Ammon's horn (tissue), 1 donor: ENCODE data around the gene KCTD1.

Experiments used
- DNase-seq: peaks from one replicate; pipeline ENCODE4 v3.0.0-alpha.2; 2016; ENCODE audit warnings: low spot score

Gene KCTD1

DNA sequence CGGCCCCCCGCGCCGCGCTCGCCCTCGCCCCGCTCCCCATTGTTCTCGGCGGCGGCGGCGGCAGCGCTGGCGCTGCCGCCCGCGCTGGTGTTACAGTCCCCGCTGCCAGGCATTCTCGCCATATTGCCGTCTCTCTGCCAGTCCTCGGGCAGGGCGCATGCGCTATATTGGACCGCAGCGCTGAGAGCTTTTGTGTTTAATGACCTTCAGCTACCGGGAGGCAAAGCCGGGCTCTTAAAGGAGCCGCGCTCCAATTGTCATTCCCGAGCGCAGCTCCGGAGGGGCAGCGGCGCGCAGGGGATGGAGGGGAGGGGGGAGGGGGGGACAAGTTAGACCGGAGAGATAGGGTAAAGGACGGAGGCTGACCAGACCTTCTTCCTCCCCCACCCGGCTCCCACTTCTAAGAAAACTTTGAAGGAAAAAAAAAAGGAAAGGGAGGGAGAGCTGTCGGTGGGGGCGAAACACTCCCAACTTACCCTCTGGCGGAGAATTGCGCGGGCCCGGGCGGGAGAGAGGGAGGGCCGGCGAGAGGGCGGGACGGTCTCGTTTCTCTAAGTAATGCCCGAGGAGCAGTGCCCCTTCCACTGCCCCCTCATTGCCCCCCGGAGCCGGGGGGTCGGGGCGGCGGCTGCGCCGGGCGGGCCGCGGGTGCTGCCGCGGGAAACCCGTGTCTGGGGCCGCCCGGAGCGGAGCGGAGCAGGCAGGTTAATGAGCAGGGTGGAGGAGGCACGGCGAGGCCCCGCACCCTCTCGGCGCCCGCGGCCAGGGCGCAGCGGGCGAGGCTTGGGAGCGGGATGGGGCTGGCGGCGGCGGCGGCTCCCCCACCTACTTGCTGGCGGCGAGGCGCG is at the start of gene KCTD1:
KCTD1 (minus strand) TSS at position 139 of the 848 bp plus-strand sequence; CDS start at position 122, 17 bp downstream.
- DNase-seq: peak; percentile 83

DNA sequence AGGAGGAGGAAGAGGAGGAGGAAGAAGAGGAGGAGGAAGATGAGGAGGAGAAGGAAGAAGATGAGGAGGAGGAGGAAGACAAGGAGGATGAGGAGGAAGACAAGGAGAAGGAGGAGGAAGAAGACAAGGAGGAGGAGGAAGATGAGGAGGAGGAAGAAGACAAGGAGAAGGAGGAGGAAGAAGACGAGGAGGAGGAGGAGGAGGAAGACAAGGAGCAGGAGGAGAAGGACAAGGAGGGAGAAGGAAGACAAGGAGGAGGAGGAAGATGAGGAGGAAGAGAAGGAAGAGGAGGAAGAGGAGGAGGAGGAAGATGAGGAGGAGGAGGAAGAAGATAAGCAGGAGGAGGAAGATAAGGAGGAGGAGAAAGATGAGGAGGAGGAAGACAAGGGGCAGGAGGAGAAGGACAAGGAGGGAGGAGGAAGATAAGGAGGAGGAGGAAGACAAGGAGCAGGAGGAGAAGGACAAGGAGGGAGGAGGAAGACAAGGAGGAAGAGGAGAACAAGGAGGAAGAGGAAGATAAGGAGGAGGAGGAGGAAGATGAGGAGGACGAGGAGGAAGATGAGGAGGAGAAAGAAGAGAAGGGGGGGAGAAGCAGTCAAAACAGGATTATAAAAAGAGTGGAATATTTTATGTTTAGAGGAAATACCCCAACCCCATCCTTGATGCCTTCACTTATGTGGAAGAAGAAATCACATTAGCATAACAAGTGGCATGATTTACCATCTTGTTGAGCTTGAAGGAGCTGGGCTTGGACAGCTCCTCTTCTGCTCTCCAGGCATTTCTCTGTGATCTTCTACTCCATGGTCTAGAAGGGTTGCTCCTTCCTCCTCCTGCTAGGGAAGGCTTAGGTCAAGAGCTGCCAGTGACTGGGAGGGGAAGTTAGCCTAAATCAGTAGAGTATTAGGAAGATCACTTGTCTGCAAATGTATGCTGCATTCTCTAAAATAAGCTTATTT is 45.3 kb upstream of the KCTD1 start:
- DNase-seq: no peak

DNA sequence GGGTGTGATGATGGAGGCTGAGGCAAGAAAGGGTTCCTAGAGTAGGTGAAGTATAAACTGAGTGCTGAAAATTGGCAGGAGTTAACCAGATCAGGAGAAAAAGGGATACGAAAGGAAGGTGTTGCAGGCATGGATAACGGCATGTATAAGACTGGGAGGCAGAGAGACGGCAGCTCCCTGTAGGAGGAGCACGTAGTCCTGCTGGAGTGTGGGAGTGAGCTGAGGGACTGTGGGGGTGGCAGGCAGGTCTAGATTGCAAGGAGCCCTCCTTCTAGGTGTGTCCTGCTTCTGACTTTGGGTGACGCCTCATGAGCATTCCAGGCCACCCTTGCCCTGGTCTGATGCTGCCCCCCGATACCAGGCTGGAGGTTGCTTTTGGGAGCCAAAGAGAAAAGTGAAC is 36.4 kb upstream of the KCTD1 start:
- DNase-seq: no peak

DNA sequence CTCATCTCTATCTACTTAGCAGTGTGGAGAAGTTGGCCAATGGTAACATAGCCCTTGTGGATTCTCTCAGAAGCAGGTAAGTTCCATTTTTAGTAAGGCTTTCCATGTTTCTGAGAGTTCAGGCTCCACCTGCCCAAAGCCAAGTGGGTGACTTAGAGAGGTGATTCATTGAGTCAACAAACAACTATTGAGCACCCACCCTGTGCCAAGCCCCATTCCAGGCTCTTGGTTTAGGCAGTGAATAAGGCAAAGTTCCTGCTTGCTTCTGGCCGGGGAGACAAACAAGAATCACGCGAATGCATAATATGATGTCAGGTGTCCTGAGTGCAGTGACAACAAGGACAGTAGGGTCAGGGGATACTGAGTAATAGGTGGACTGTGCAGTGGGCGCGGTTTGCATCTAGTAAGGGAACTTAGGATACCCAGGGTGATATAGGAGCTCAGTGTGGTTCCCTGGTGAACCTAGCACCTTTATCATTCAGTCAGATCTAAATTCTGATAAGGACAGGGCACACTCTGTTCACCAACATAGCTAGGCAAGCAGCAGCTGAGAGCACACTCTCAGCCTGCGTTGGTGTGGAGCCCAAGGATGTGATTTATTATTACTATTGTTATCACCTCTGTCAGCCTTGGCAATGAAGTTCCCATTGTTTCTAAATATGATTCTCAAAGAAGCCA is 31.7 kb upstream of the KCTD1 start:
- DNase-seq: no peak

- DNase-seq: peak; percentile 4
These were observed 27.5 kb upstream of the KCTD1 start for GRCh38 chr18:26575865-26576217.

GRCh38 chr18:26574958-26575864 is 26.9 kb upstream of the KCTD1 start:
- peak; percentile 70 for DNase-seq

GRCh38 chr18:26568926-26569665 is 20.7 kb upstream of the KCTD1 start:
- no peak for DNase-seq

DNA sequence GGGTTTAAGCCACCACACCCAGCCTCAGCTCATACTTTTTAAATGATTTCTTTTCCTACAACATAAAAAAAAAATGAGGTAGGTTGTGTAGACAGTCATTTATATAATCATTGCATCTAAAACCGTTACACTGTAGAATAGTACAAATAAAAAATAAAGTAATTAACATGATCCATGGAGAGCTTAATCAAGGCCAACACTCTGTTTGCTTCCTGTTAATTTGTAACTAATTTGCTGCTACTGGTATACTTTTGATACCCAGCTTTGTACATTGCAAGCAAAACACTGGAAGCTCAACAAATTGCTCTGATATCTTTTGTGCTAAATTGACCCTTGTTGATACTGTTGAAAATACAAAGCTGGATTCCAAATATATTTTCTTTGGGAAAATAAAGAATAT is 20.2 kb upstream of the KCTD1 start:
- DNase-seq: no peak

DNA sequence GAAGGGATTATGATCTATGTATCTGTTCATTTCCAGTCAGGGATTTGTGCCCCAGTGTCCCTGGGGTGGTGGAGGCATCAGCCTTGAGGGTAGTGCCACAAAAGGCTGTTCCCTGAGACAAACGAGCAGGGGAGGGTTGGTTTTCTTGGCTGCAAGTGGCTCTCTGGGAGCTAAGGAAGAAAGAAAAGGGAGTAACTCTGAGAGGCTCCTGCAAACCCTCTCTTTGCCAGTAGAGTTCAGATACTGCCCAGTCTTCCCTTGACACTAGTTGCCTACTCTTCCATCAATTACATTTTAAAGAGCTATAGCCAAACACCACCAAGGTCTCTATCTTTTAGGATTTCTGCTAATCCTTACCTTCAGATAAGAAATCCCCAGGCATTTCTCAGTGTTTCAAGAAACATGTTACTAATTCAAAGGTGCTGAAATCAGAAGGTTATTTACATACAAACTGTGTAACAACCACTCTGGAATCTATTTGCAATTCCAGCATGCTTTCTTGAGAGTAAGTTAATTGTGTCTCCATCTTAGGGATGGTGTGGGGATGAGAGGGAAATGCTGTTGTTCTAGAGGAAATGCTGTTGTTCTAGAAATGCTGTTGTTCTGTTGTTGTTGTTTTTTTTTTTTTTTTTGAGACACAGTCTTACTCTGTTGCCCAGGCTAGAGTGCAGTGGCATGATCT is 18.7 kb upstream of the KCTD1 start:
- DNase-seq: no peak

DNA sequence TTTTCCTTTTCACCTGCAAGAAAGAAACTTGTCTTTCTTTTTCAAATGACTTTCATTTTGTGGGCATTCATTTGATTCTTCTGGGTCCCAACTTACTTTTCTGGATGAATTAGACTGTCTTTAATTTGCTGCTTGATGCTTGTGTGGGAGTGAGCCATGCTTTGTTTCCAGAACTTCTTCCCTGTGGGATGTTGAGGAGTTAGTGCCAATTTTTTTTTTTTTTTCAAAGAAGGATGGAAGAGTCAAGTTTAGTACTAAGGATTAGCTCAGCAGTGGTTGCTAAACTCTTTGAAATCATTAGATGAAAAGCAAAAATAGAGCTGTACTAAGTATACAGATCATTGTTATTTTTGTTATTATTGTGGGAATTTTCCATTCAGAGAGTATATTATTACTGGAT is 17.2 kb upstream of the KCTD1 start:
- no peak for DNase-seq

DNA sequence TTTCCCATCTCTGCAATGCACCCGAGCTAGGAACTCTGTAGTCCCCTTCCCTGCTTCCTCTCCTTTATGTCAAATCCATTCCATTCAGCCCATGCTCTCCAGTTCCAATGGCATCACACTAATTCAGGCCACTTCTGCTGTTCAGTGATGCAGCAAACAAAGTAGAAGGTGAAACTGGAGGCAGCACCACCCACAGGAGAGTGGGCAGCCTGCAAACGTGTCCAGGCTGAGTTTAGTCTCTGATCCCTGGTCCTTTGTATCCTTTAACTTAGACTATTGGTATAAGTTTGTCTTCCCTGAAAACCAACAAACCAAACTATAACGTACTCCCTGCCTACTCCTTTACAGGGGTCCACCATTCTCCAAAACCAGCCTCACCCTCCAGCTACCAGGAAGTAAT is 14.7 kb upstream of the KCTD1 start:
- DNase-seq: no peak

DNA sequence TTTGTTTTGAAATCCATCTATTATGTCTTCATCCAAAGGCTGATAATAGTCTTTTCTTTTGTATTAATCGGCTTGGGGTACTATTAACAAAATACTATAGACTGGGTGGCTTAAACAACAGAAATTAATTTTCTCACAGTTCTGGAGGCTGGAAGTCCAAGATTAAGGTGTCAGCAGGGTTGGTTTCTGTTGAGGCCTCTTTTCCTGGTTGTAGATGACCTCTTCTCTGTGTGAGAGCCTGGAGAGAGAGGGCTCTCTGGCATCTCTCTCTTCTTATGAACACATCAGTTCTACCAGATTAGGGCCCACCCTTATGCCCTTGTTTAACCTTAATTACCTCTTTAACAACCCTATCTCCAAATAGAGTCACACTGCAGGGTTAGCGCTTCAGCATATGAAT is 14.2 kb upstream of the KCTD1 start:
- no peak for DNase-seq

DNA sequence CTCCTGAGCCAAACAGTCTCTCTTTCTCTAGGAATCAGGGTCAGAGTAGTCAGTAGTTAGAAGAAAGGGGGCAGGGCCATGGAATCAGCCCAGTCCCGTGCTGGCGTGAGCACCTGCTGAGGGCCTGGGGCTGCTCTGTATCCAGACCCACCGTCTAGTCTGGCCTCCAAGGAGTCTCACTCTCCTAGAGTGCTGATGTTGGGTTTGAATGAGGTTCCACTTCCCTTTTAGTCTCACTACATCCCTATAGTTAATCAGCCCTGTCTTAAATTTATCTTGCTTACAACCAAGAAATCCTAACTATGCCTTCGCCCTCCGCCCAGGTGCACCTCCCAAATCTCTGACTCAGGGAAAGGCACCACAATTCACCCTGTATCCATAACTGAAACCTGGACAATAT is 13.4 kb upstream of the KCTD1 start:
- DNase-seq: no peak

GRCh38 chr18:26556573-26556972 is 8.2 kb upstream of the KCTD1 start:
- no peak for DNase-seq

DNA sequence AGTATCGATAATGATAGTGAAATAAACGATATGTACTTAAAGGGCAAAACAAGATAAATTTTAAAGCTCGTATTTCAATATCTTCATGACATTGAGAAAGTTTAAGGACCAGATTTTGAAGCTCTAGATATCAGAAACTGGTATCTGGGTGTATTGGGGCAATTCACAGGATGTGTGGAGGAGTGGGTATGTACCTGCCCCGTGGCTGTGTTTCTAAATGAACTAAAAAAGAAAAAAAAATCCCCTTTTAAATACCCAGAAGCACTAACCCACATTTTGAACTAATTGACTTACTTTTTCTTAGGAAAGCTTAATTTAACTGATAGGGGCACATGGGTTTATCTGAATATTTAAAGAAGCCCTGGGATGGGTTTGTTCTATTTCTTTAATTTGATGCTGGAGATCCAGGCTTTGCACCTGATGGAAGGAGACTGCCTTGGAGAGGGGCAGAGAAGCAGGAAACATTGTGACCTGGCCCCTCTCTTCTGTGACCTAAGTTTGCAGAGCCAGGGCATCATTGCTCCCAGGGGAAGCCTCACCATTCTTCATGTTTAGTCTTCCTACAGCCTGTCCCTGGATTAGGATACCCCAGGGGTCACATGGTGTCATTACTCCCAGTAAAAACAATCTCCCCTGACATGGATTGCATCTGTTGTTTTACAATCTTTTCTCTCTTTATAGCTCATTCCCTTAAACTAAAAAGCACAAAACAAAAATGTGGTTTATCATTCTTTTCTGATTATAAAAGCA is 7.6 kb upstream of the KCTD1 start:
- DNase-seq: no peak

GRCh38 chr18:26553943-26554342 is 5.6 kb upstream of the KCTD1 start:
- DNase-seq: no peak

DNA sequence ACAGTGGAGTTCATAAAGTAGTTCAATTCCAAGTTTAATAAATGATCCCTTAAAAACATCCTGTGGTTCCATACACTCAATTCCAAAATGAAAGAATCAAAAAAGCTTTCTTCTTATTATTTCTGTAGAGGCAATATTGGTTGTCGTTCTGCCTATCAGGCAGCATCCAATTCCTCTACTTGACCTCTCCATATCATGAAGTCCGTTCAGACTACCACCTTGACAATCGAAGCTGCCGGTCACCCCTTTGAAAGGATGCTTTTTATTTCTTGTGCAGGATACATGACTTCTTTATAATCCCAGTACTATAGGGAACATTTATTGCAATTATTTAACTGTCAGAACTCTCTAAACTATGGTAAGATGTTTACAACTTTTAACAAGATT is 3.3 kb upstream of the KCTD1 start:
- DNase-seq: no peak

DNA sequence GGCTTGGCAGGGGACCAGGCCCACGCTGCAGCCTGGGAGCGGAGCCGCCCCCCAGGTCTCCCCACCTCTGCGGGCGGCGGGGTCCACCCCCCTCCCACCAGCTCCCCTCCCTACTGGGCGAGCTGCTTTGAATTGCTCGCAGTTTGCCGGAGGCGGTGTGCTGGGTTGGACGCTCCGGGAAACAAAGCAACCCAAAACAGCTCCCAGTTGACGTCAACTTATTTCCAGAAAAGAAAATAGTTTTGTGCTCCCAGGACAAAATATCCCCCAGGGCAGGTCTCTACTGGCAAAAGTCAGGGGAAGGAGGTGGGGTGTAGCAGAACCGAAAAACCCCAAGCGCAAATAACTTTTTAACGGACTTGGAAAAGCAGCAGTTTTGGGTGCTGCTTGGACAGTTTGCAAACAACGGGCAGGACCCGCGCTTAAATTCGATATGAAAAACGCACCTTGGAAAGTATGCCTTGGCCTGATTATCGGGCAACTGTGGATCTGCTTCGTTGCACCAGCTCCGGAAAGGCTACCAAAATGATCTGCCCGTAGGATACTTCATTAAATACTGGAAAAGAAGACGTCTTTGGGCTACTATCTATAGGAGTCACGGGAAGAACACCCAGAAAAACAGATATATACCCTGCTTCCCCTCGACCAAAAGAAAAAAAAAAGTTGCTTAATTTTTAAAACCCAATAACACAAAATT is 2.8 kb upstream of the KCTD1 start:
- no peak for DNase-seq
